ENCODE measurements around the gene CYP26A1.

The CYP26A1 gene

DNA sequence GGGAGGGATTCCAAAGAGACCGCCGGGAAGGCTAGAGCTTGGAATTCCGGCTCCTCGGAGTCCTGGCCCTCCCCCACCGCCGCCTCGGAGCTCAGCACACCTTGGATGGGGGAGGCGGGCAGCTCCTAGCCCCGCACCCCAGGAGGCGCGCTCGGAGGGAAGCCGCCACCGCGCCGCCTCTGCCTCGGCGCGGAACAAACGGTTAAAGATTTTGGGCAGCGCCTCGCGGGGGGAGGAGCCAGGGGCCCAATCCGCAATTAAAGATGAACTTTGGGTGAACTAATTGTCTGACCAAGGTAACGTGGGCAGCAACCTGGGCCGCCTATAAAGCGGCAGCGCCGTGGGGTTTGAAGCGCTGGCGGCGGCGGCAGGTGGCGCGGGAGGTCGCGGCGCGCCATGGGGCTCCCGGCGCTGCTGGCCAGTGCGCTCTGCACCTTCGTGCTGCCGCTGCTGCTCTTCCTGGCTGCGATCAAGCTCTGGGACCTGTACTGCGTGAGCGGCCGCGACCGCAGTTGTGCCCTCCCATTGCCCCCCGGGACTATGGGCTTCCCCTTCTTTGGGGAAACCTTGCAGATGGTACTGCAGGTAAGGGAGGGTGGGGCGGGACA, at the start of gene CYP26A1:
Gene CYP26A1 (plus strand): TSS at position 355 of the 608 bp plus-strand sequence. CDS start 42 bp downstream, at position 397.
- no peak for DNase-seq (ENCODE audit: low read depth in 2 of 2)

DNA sequence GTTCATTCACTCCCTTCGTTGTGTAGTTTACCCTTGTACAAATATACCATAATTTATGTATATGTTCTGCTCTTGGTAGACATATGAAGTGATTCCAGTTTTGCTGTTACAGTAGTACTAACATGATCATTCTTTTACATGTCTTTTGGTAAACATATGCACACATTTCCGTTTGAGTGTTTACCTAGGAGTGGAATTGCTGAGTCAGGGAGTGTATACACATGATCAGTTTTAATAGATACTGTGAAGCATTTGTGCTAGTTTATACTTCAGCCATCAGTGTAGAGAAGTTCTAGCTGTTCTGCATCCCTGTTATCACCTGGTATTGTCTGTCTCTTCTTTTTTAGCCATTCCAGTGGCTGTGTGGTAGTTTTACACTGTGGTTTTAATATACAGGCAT, 47.6 kb upstream of the CYP26A1 start:
- DNase-seq (ENCODE audit: low read depth in 2 of 2): no peak

DNA sequence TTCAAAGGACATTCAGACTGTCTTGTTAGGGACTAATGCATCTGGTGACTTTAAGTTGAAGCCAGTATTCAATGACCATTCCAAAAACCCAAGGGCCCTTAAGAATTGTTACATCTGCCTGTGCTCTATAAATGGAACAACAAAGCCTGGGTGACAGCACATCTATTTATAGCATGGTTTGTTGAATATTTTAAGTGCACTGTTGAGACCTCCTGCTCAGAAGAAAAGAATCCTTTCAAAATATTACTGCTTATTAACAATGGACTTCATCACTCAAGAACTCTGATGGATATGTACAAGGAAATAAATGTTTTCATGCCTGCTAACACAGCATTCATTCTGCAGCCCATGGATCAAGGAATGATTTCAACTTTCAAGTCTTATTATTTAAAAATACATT, 46.2 kb upstream of the CYP26A1 start:
- no peak for DNase-seq (ENCODE audit: low read depth in 2 of 2)

DNA sequence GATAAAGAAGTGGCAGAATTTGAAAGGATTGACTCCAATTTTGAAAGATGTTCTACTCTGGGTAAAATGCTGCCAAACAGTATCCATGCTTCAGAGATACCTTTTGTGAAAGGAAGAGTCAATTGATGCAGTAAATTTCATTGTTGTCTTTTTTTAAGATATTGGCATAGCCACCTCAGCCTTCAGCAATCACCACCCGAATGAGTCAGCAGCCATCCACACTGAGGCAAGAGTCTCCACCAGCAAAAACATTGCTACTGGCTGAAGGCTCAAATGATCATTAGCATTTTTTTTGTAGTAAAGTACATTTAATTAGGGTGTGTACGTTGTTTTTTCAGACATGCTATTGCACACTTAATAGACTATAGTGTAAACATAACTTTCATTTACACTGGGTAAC, 44.8 kb upstream of the CYP26A1 start:
- DNase-seq (ENCODE audit: low read depth in 2 of 2): no peak

DNA sequence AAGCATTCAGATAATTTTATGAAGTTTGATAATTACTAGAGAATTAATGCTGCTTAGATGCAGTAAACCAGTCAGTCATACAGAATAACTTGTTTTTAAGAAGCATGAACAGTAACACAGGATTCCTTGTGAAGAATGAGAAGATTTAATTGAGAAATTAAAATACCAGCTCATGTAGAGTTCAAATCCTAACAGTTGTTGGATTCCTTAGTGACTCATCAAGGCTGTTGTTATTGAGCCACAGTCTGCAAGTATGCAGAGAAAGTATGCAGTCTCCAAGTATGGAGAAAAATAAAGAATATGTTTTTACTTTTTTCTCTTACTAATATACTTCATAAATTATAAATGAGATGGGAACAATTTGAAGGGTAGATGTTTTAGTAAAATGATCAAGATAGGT, 43.3 kb upstream of the CYP26A1 start:
- DNase-seq (ENCODE audit: low read depth in 2 of 2): no peak

GRCh38 chr10:93032105-93032808, 41.4 kb upstream of the CYP26A1 start:
- no peak for DNase-seq (ENCODE audit: low read depth in 2 of 2)

DNA sequence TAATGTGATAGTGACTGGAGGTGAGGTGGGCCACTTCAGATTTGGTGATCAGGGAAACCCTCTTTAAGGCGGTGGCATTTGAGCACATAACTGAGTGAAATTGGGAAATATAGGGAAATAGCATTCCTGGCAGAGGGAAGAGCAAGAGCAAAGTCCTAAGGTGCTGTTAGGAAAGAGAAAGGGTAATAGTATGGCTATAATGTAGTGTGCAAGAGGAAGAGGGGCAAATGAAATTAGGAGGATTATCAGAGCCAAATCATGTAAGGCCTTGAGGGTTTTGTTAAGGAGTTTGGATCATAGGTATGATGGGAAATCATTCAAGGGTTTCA, 40.9 kb upstream of the CYP26A1 start:
- DNase-seq (ENCODE audit: low read depth in 2 of 2): no peak

DNA sequence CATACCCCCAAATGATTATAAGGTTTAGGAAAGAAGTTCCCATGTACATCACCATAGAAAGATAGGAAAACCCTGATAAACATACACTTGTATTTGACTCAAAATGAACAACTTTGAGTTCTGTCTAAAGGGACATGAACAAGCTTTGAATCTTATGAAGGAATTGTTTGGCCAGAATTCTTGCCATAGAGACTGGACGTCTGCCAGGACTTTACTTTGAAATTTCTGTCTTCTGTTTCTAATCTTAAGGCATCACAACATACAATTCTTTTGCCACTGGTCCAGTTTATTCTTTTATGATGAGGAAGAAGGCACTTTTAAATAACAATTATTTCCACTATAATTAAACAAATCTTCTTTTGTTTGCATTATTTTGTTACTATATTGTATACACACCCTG, 39.3 kb upstream of the CYP26A1 start:
- no peak for DNase-seq (ENCODE audit: low read depth in 2 of 2)

DNA sequence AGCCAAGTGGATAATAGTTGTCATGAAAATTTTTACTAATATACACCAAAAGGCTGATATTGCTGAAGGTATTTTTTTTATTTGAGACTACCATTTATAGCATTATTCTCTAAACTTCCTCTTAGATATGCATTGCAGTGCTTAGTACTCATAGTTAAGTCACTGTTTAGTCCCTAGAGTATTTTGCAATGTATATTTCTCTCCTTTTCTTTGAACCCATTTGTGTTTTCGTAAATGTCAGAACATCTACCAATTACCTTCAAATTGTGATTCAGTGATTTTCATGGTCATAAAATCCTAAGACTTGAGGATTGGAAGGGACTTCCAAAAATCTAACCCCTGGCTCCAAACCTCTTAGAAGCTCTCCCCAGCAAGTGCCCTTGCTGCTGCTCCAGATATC, 34.6 kb upstream of the CYP26A1 start:
- DNase-seq (ENCODE audit: low read depth in 2 of 2): no peak

- no peak for DNase-seq (ENCODE audit: low read depth in 2 of 2)
Observed at GRCh38 chr10:93039721-93040120, 34.0 kb upstream of the CYP26A1 start.

DNA sequence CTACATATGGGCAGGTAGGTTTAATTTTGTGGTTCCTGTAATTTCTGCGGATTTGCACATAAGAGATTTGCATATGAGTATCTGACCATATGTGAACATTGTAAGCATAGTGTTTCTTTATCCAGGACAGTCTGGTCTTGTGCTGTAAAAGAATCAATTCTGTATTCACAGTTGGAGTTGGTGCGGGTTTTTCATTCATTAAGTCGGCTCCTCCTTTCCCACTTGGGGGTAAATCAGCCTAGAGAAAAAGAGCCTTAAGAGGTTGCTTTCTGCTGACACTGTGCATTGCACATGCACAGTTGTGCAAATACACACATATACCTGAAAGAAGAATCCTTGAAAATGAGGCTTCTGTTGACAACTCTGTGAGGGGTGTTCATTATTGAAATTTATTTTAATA, 19.2 kb upstream of the CYP26A1 start:
- DNase-seq (ENCODE audit: low read depth in 2 of 2): no peak

DNA sequence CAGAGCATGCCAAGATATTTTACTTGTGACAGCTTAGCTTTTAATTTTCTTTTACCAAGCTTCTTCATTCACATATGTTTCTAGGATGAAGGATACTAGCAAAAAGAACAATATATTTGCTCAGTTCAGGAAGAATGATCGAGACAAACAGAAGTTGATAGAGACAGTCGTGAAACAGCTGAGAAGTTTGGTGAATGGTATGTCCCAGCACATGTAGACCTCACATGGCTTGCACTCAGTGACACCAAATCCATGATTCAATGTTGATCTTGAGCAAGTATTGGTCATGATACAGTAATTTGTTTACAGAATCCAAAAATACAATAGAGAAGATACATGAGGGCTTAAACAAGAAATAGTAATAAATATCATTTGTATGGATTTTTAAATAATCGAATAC, 15.6 kb upstream of the CYP26A1 start:
- no peak for DNase-seq (ENCODE audit: low read depth in 2 of 2)

DNA sequence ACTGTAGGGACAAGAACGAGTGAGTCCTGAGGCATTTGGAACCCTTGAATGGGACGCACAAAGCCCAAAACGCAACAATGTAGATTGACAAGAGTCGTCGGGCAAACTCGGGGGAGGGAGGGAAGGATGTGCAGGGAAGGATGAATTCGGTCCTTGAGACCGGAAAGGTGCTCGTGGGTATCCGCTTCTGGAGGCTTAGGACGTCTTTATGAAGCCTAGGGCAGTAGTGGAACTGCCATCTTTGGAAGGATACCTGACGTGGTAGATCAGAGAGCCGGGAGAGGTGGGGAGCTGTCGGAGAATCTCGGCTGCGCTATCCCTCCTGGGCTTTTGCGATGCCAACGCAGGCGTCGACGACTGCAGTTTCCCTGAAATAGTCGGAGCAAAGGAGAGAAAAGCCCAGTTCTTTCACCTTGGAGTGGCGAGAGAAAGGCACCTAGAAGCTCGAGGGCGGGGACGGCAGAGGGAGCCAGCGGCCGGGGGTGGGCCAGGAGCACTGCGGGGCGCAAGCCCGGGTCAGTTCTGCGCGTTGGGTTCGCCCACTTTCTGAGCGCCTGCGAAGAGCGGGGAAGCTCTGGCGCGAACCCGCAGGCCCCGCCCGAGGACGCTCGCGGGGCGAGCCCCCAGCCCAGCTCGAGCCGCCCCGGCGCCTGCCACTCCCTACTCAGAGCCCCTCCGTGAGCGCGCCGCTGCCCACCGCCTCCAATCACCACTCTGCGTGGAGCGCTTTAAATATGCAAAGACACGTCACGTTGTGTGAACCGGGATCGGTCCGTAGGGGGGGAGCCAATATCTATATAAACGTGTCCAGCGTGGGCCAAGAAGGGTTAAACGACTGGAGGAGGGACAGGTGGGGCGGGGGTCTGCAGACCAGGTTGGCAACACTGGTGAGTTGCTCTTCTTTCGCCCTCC, 13.5 kb upstream of the CYP26A1 start, which contains the start of gene CYP26C1:
Gene CYP26C1 (plus strand): TSS at position 824 of the 912 bp plus-strand sequence. CDS start 466 bp downstream, outside the sequence.
- DNase-seq (ENCODE audit: low read depth in 2 of 2): no peak

GRCh38 chr10:93060887-93061593, 12.7 kb upstream of the CYP26A1 start:
- no peak for DNase-seq (ENCODE audit: low read depth in 2 of 2)

DNA sequence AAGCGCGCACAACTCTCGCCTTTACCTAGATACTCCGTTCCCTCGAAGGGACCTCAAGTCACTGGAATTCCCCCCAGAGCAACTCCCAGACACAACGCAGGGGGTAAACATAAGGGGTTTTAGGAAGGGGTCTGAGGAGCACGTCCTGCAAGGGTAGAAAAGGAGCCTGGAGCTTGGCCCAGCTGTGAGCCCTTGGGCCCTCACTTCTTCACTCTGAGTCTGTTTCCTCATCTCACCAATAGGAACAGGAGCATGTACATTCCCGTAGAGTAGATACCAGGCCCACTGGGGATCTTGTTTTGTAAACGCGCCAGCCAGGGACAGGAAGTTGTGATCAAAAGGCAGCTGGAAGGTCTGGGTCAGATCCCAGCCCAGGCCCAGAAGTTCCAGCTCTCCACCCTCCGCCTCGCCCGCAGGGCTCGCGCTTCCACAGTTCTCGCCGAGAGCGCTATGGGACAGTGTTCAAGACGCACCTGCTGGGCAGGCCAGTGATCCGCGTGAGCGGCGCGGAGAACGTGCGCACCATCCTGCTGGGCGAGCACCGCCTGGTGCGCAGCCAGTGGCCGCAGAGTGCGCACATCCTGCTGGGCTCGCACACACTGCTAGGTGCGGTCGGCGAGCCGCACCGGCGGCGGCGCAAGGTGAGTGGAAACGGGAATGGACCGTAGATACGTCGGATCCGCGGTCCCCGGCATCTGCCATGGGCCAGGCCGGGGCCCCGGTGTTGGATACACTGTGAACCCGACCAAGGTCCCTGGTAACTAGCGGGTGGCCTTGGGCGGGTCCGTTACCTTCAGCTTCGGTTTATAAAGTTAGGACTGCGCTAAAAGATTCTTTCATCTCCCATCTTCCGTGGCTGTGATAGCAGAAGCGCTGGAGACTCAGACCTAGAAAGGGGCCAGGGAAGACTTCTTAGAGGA, 11.8 kb upstream of the CYP26A1 start:
- no peak for DNase-seq (ENCODE audit: low read depth in 2 of 2)

GRCh38 chr10:93062514-93063143, 11.1 kb upstream of the CYP26A1 start:
- peak in 1 of 2 donors; percentile 11 for DNase-seq (ENCODE audit: low read depth in 2 of 2)

- DNase-seq (ENCODE audit: low read depth in 2 of 2): no peak
Observed at GRCh38 chr10:93063144-93063976, 10.3 kb upstream of the CYP26A1 start.

DNA sequence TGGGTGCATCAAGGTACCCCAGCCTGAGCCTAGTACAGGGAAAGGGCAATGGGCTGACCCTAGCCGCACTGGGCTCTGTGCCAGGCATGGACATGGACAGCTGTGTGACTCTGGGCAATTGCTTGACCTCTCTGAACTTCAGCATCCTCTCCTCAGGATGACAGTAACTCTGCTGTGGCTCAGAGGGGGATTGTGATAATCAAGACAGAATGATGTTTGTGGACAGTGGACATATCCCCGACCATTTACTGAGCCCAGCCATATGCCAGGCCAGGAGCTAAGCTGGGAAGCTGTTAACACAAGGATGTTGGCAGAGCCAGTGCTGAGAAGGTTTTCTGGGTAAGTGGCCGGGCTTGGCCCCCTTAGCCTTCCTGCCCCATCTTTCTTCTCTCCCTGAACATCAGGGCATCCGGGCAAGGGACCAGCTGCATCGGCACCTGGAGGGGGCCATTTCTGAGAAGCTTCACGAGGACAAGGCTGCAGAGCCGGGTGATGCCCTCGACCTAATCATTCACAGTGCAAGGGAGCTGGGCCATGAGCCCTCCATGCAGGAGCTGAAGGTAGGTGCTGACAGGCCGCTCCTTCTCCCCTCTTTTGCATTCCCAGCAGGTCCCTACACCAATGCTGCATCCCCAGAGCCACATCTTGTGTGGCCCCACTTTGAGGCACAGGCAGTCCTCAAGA, 9.6 kb upstream of the CYP26A1 start:
- DNase-seq (ENCODE audit: low read depth in 2 of 2): no peak

All from stimulated activated CD8-positive, alpha-beta memory T cell treated with anti-CD3 and anti-CD28 coated beads, Interleukin-7, amount 100 ng/mL, for 4 hours (primary cell).